Large intestine (tissue), 3 donors: Measurements from ENCODE around the gene PER1. TPM values are rescaled to one million over a fixed set of nuclear protein-coding genes. Genes with fewer than 3 reads are reported as not detected.

Experiments used
- DNase-seq, 2 donors: peaks; one replicate each; pipeline versions ENCODE4 v3.0.0 to v3.0.0-alpha.2; 2013
- H3K27ac ChIP-seq: one replicate; pipeline ENCODE4 v1.5.1; 2013; ENCODE audit warnings: low read length
- H3K27me3 ChIP-seq: 2 replicates; pipeline ENCODE4 v1.6.1; 2013; ENCODE audit warnings: low read length; ENCODE audit not compliant: control insufficient read depth, insufficient read depth
- H3K36me3 ChIP-seq: 2 replicates; pipeline ENCODE4 v1.6.1; 2013; ENCODE audit warnings: low read length; ENCODE audit not compliant: control insufficient read depth, insufficient read depth
- H3K4me1 ChIP-seq: one replicate; pipeline ENCODE4 v1.6.1; 2013; ENCODE audit warnings: low read length; ENCODE audit not compliant: control insufficient read depth, insufficient read depth
- H3K4me3 ChIP-seq: one replicate; pipeline ENCODE4 v1.5.1; 2013; ENCODE audit warnings: low read length
- H3K9me3 ChIP-seq: one replicate; pipeline ENCODE4 v1.6.1; 2013; ENCODE audit warnings: mild to moderate bottlenecking, low read depth, low read length, moderate library complexity; ENCODE audit not compliant: control insufficient read depth
- WGBS: methylation state at CpG from one replicate; pipeline ENCODE4 v1.1.5; 2013; ENCODE audit warnings: low lambda C conversion rate; ENCODE audit not compliant: insufficient coverage; 5-methylcytosine and 5-hydroxymethylcytosine counted together
- polyA plus RNA-seq: library from polyadenylated mRNA; unstranded; fragments of 120-200 nt; gene quantifications from one replicate; pipeline ENCODE4 v1.2.1, GENCODE V29; 2013

PER1 gene
- polyA plus RNA-seq, 1 donor, result 27.2 TPM

DNA sequence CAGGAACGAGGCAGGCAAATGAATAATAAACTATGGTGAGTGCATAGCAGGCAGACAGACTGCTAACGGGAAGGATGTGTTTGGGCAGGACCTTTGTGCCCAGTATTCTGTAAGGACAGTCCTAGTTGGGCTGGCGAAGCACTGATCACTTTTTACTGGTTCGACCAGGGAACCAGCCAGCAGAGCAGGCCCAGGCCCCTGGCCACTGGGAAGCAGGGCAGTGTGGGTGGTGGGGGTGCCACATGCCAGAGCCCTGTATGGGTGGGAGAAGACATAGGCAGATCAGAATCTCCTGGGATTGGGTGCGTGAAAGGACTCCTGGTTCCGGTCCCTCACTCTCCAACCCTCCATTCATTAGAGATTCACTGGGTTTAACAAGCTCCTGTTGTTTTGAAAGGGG is 14.5 kb upstream of the PER1 start:
- no CpG with 5 or more reads among the region's 6 CpGs for WGBS

DNA sequence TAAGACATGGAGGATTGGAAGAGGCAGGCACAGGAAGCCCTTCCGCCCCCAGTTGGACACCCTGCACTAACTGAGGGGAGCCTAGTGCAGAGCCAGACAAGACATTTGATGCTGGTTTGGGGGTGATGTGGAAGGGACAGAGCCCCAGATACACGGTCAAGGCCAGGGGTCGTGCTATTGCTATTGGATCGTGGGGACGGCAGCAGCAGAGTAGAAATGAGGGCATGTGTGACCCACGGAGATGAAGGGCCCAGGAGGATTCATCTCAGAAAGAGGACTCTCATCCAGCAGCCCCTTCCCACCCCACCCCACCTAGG is 12.6 kb upstream of the PER1 start:
- no peak for DNase-seq
- peaks cover 33% of the 10 kb centered on the region for H3K4me1 ChIP-seq
- H3K36me3 ChIP-seq, result peaks cover 14% of the 10 kb centered on the region
- no peak overlapping the region for H3K4me3 ChIP-seq
- H3K27ac ChIP-seq, result peak overlapping the region; percentile 63
- H3K27me3 ChIP-seq, result no peaks in the 10 kb centered on the region
- no CpG with 5 or more reads among the region's 6 CpGs for WGBS
- H3K9me3 ChIP-seq, result no peaks in the 10 kb centered on the region

More for the DNA sequence above, 14.5 kb upstream of the PER1 start:
- H3K9me3 ChIP-seq, result no peaks in the 10 kb centered on the region
- H3K4me3 ChIP-seq, result no peak overlapping the region
- H3K36me3 ChIP-seq, result no peaks in the 10 kb centered on the region
- H3K4me1 ChIP-seq, result peaks cover 22% of the 10 kb centered on the region
- no peak overlapping the region for H3K27ac ChIP-seq
- H3K27me3 ChIP-seq, result no peaks in the 10 kb centered on the region
- DNase-seq, result no peak

DNA sequence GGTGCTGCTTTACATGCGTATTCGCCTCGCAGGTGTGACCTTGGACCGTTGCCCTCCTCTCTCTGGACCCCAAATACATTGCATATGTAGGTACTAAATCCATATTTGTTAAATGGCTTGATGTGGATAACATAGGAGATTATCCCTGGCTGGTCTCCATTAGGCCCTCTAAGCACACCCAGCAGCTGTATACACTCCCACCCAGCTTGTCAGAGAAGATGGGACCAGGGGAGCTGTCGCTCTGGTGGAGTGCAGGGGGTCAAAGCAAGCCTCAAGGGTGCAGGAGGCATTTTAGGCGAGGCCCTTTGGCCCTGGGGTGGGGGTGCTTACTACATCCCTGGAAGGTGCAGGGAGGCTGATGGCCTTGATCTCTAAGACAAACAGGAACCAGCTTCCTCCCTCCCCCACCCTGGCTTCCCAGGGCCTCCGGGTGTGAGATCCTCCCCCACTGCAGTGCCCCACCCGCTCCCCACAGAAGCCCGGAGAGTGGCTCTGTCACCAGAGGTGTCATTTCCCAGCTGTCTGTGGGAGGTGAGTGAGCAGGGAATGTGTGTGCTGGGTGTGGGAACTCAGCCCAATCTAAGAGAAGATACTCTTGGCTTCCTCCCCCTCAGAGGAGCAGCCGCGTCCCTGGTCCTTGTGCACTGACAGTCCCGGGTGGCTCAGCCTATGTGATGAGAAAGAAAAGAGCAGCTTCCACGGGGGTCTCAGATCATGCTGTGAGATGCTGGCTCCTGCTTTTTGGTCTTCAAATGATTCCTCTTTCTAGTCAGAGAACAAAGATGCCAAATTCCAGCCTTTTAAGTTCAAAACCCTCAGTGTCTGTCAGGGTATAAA is 12.0 kb upstream of the PER1 start:
- H3K36me3 ChIP-seq, result peaks cover 20% of the 10 kb centered on the region
- no peak overlapping the region for H3K4me3 ChIP-seq
- no peaks in the 10 kb centered on the region for H3K9me3 ChIP-seq
- DNase-seq, result peak; percentile 77 to 87
- peak overlapping the region; percentile 63 for H3K27ac ChIP-seq
- H3K27me3 ChIP-seq, result no peaks in the 10 kb centered on the region
- peaks cover 33% of the 10 kb centered on the region for H3K4me1 ChIP-seq
- WGBS, result no CpG with 5 or more reads among the region's 13 CpGs

DNA sequence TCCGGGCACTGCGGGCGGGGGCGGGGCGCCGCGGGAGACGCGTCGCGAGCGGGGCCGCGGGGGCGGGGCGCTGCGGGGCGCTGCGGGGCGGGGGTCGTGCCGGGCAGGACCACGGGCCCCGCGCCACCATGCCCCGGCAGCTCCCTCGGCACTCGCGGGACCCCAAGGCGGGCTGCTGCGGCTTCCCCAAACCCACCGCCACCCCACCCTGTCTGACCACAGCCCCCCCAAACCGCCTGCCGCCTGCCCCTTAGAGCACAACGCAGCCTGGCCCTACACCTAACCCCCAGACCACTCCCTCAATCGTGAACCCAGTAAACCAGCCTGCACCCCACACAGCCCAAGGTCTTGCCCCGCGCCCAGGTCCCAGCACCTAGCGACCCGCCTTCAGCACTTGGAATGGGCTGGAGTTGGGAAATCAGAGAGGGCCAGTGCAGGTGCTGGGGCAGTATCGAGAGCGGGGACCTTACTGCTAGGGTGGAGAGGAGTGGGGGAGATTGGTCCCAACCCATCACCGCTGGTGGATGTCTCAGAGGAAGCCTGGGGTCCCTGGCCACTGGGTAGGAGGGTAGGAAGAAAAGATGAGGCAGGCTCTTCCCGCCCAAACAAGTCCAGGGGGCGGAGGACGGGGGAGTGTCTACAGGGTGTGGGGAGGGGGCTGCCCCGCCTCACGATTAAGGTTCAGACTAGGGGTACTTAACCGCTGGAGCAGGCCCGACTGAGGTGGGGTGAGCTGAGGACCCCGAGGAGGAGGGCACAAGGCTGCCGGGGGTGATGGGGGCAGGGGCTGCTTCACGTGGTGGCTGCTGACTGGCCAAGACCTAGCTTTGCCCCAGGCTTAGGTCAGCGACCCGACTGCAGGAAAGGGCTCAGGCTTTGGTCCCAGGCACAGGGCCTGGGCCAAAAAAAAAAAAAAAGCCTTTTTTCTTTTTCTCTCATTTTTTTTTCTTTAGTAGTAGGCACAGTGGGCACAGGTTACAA is 11.1 kb upstream of the PER1 start:
- peaks cover 20% of the 10 kb centered on the region for H3K36me3 ChIP-seq
- no CpG with 5 or more reads among the region's 55 CpGs for WGBS
- no peaks in the 10 kb centered on the region for H3K9me3 ChIP-seq
- peaks cover 37% of the 10 kb centered on the region for H3K4me1 ChIP-seq
- peak in 1 of 2 donors; percentile 63 for DNase-seq
- peak overlapping the region; percentile 63 for H3K27ac ChIP-seq
- H3K4me3 ChIP-seq, result peak overlapping the region; percentile 96
- no peaks in the 10 kb centered on the region for H3K27me3 ChIP-seq

DNA sequence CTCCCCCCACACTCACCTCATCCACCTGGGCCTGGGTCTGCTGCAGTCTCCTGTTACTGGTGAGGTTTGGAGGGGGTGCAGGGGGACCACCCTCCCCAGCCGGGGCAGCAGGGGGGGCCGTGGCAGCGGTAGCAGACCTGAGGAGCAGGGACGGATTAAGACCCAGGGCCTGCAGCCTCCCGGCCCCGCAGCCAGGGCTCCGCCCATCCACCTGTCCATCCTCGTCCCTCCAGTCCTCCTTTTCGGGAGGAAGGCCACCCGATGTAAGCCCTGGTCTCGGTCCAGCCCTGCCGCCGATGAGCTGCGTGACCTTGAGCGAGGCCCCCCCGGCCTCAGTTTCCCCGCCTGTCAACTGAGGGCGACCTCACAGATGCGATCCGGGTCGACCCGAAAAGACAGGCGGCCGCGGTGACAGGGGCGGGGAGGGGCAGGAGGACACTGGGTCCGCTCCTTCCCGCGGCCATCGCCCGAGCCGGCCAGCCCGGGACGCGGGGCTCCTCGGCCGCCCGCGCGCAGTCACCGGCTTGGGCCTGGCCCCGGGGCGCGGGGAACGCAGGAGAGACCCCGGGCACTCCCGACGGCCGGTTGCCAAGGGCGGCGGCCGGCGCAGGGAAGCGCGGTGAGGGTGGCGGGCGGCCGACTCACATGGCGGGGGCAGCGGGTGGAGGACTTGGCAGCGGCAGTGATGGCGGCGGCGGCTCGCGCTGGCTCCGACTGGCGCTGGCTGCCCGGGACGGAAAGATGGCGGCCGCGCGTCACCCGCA is 10.2 kb upstream of the PER1 start, which contains the start of gene VAMP2:
VAMP2 (minus strand) TSS at position 716 of the 764 bp plus-strand sequence; CDS start at position 647, 69 bp downstream.
- H3K4me3 ChIP-seq, result peak within 1 kb of the TSS; percentile 96
- H3K36me3 ChIP-seq, result peaks cover 20% of the 10 kb centered on the region
- no CpG with 5 or more reads among the region's 75 CpGs for WGBS
- H3K9me3 ChIP-seq, result no peaks in the 10 kb centered on the region
- peak within 1 kb of the TSS; percentile 73 for H3K27ac ChIP-seq
- H3K27me3 ChIP-seq, result no peaks in the 10 kb centered on the region
- H3K4me1 ChIP-seq, result peaks cover 39% of the 10 kb centered on the region
- DNase-seq, result peak in 1 of 2 donors; percentile 79

DNA sequence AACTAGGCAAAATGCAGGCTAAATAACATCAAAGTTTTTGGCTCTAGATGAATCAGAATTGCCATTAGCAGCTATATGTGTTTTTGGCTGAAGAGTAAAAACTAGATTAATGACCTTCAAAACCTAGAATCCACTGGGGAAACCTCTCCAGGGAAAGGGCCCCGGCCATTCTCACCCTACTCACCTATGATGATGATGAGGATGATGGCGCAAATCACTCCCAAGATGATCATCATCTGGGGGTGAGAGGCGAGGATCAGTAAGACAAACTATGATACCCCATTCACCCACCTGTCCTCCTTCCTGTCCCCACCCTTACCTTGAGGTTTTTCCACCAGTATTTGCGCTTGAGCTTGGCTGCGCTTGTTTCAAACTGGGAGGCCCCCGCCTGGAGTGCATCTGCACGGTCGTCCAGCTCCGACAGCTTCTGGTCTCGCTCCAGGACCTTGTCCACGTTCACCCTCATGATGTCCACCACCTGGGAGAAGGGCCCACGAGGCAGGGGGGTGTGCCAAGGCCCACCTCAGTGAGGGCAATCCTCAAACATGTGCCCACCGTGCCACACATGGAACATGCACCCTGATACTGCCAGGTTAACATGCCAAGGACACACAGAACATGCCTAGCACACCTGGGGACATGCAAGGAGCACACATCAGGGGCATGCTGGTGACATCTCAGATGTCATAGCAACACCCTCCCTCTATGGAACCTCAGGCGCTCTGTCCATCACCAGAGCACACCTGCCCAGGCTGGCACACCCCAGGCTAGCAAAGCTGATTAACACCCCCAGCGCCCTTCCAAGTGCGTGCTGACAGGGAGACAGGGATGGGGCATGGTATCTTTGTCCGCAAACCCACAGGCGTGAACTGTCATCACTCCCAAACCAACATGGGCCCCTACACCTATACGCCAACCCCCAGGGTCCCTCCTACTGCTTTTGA is 9.4 kb upstream of the PER1 start:
- H3K4me3 ChIP-seq, result peak overlapping the region; percentile 96
- DNase-seq, result no peak
- WGBS, result no CpG with 5 or more reads among the region's 19 CpGs

DNA sequence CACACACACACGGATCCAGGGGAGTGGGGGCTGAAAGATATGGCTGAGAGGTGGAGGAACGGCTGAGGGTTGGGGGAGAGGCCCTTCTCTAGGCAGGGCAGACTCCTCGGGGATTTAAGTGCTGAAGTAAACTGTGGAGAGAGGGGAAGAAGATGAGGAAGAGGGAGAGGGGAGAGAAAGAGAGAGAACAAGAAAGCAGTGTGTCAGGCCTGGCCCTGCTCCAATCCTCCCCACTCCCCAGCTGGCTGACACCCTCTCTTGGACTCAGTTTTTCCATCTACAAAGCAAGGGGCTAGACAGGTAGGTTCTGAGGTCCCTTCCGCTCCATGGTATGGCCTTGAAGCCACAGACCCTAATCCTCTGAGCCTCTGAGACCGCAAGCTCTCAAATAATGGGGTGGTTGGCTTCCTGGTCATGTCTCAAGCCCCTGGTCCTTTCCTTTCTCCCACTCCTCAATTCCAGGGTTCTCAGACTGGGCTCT is 8.6 kb upstream of the PER1 start:
- DNase-seq, result no peak
- H3K4me3 ChIP-seq, result no peak overlapping the region

More for the DNA sequence above, 9.4 kb upstream of the PER1 start:
- H3K27me3 ChIP-seq, result no peaks in the 10 kb centered on the region
- H3K4me1 ChIP-seq, result peaks cover 42% of the 10 kb centered on the region
- peaks cover 20% of the 10 kb centered on the region for H3K36me3 ChIP-seq
- H3K9me3 ChIP-seq, result no peaks in the 10 kb centered on the region
- peak overlapping the region; percentile 73 for H3K27ac ChIP-seq

DNA sequence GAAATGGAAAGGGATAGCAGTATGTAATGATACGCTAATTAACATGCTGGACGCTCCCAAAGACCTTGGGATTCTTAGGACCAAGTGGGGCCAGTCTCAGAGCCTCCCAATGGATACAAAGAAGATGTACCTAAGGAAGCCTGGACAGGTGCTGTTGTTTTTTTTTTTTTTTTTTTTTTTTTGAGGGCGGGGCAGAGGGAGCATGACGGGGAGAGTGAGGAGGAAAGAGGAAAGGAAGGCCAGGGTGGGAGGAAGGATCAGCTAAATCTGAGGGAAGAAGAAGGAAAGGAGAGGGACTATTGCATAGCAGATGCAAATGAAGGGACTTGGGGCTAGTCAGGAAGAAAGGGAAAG is 8.0 kb upstream of the PER1 start:
- Histone ChIP-seq H3K27ac (no peak overlapping the region), H3K27me3 (no peaks in the 10 kb centered on the region), H3K9me3 (no peaks in the 10 kb centered on the region), H3K36me3 (peaks cover 20% of the 10 kb centered on the region), H3K4me3 (no peak overlapping the region), H3K4me1 (peaks cover 50% of the 10 kb centered on the region)
- 75% methylated on average over 3 of the region's 4 CpGs for WGBS
- peak in 1 of 2 donors; percentile 1 for DNase-seq

More for the DNA sequence above, 8.6 kb upstream of the PER1 start:
- Histone ChIP-seq H3K36me3 (peaks cover 20% of the 10 kb centered on the region), H3K9me3 (no peaks in the 10 kb centered on the region), H3K27ac (peak overlapping the region; percentile 9), H3K27me3 (no peaks in the 10 kb centered on the region), H3K4me1 (peaks cover 44% of the 10 kb centered on the region)
- WGBS, result no CpG with 5 or more reads among the region's 5 CpGs
